Astrocyte (in vitro differentiated cells and primary cell): Measurements from ENCODE around the gene DAZAP1.

Experiments
- CTCF ChIP-seq: IDR thresholded peaks from 2 replicates; pipeline ENCODE4 v1.5.1; 2011; ENCODE audit warnings: low read depth, mild to moderate bottlenecking, inconsistent platforms, low read length, moderate library complexity; ENCODE audit not compliant: insufficient read depth
- EZH2 ChIP-seq: IDR thresholded peaks from 2 replicates; pipeline ENCODE4 v1.6.1; 2012; ENCODE audit warnings: mild to moderate bottlenecking, low read length, inconsistent platforms; ENCODE audit not compliant: insufficient read depth

GRCh38 chr19:1445185-1445931 lies 38.0 kb downstream of the DAZAP1 start:
- TF ChIP-seq CTCF (peak; percentile 40), EZH2 (no peak)
